Parathyroid adenoma (tissue), 2 donors: Measurements from ENCODE around the gene VDR.

Source experiments
- H2AFZ ChIP-seq: fragments of 300-600 bp; sonication (generic); one replicate; pipeline ENCODE4 v1.7.0; 2017; ENCODE audit warnings: antibody characterized with exemption, mild to moderate bottlenecking
- H3K27ac ChIP-seq: fragments of 300-600 bp; sonication (generic); one replicate; pipeline ENCODE4 v1.7.0; 2017
- H3K27me3 ChIP-seq: fragments of 300-600 bp; sonication (generic); one replicate; pipeline ENCODE4 v1.7.0; 2017; ENCODE audit warnings: low read length; ENCODE audit not compliant: control insufficient read depth, insufficient read depth
- H3K36me3 ChIP-seq: fragments of 300-600 bp; sonication (generic); one replicate; pipeline ENCODE4 v1.7.0; 2017; ENCODE audit warnings: low read length; ENCODE audit not compliant: control insufficient read depth, insufficient read depth
- H3K4me1 ChIP-seq: fragments of 300-600 bp; sonication (generic); one replicate; pipeline ENCODE4 v1.7.0; 2017; ENCODE audit warnings: control low read depth
- H3K4me2 ChIP-seq: fragments of 300-600 bp; sonication (generic); one replicate; pipeline ENCODE4 v1.7.0; 2017; ENCODE audit warnings: low read length
- H3K4me3 ChIP-seq: fragments of 300-600 bp; sonication (generic); one replicate; pipeline ENCODE4 v1.7.0; 2017; ENCODE audit warnings: low read depth, low read length
- H3K79me2 ChIP-seq: fragments of 300-600 bp; sonication (generic); one replicate; pipeline ENCODE4 v1.7.0; 2017; ENCODE audit warnings: control low read depth
- H3K9ac ChIP-seq: fragments of 300-600 bp; sonication (generic); one replicate; pipeline ENCODE4 v1.7.0; 2017; ENCODE audit warnings: mild to moderate bottlenecking
- H3K9me3 ChIP-seq: fragments of 300-600 bp; sonication (generic); one replicate; pipeline ENCODE4 v1.7.0; 2017; ENCODE audit warnings: low read length; ENCODE audit not compliant: control insufficient read depth
- TF ChIP-seq, protein P1 (sequence below): fragments of 300-600 bp; sonication (generic); IDR thresholded peaks from one replicate; pipeline ENCODE4 v1.7.0; 2017; ENCODE audit warnings: antibody characterized with exemption, mild to moderate bottlenecking
- donor health status: primary hyperparathyroidism.

VDR gene

DNA sequence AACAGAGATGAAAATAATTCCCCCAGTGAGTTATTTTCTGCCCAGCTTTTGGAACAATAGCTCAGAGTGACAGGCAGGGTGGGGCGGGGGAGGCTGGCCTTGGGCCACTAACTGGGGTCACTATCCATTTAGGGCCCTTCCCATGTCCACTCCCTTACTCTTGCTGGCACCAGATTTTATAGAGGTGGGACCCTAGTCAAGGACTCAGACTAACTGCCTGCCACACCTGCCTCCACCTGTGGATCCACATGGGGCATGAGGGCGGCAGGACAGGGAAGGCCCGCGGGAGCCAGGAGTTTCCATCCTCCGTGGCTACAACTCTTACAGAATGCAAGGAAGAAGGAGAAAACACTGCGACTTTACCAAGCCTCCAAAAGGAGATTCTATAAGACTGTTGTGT lies 10.1 kb downstream of the VDR start:
- Histone ChIP-seq H3K4me1 (peaks cover 89% of the 10 kb centered on the region), H3K9me3 (no peaks in the 10 kb centered on the region), H3K4me3 (no peak overlapping the region), H3K4me2 (peak overlapping the region; percentile 23), H3K27me3 (no peaks in the 10 kb centered on the region), H3K9ac (no peak overlapping the region), H3K36me3 (no peaks in the 10 kb centered on the region), H3K79me2 (peaks cover 58% of the 10 kb centered on the region), H2AFZ (no peak overlapping the region), H3K27ac (peak overlapping the region; percentile 96)
- TF ChIP-seq, protein P1, sequence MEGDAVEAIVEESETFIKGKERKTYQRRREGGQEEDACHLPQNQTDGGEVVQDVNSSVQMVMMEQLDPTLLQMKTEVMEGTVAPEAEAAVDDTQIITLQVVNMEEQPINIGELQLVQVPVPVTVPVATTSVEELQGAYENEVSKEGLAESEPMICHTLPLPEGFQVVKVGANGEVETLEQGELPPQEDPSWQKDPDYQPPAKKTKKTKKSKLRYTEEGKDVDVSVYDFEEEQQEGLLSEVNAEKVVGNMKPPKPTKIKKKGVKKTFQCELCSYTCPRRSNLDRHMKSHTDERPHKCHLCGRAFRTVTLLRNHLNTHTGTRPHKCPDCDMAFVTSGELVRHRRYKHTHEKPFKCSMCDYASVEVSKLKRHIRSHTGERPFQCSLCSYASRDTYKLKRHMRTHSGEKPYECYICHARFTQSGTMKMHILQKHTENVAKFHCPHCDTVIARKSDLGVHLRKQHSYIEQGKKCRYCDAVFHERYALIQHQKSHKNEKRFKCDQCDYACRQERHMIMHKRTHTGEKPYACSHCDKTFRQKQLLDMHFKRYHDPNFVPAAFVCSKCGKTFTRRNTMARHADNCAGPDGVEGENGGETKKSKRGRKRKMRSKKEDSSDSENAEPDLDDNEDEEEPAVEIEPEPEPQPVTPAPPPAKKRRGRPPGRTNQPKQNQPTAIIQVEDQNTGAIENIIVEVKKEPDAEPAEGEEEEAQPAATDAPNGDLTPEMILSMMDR = no peak

DNA sequence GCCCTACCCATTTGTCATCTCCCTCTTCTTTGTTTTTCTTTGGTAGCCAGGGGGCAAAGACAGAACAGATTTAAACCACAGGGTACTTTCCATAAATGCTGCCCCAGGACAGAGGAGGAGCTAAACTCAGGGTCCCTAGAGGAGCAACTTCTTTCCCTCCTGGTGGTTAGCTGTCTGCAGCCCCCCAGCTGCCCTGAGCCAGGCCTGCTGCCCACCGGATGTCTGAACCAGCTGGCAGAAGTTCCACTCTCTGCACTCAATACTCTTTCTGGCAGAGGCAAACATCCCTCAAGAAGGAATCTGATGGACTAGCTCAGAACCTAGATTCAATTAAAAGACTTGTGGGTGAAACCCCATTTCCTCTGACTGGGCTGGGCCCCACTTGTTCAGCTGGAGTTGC lies 10.7 kb downstream of the VDR start:
- H3K9me3 ChIP-seq = no peaks in the 10 kb centered on the region

DNA sequence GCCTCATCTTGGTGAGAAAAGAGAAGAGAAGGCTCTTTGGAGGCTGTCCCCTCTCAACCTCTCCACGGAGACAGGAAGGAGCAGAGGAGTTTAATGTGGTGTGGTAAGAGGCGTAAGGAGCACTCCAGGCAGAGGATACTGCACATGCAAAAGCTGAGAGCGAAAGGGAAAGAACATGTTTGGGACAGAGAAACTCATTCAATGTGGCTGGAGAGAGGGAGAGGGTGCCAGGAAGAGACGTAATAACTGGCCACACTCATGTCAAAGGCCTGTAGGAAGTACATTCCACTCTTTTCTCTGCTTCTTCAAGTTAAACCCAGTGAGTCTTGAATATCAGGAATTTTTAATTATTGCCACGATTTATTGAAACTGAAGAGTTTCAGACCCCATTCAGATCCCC lies 12.0 kb downstream of the VDR start:
- Histone ChIP-seq H2AFZ (no peak overlapping the region), H3K36me3 (no peaks in the 10 kb centered on the region), H3K4me3 (no peak overlapping the region), H3K9ac (no peak overlapping the region), H3K27me3 (no peaks in the 10 kb centered on the region), H3K4me2 (no peak overlapping the region), H3K9me3 (no peaks in the 10 kb centered on the region), H3K79me2 (peaks cover 43% of the 10 kb centered on the region), H3K4me1 (peaks cover 87% of the 10 kb centered on the region), H3K27ac (peak overlapping the region; percentile 96)
- TF ChIP-seq, protein P1 = no peak

More for the DNA sequence above, 10.7 kb downstream of the VDR start:
- Histone ChIP-seq H3K4me2 (peak overlapping the region; percentile 23), H3K27me3 (no peaks in the 10 kb centered on the region), H3K4me1 (peaks cover 89% of the 10 kb centered on the region), H2AFZ (no peak overlapping the region), H3K4me3 (no peak overlapping the region), H3K36me3 (no peaks in the 10 kb centered on the region), H3K9ac (no peak overlapping the region), H3K79me2 (peaks cover 53% of the 10 kb centered on the region), H3K27ac (peak overlapping the region; percentile 96)
- TF ChIP-seq, protein P1 = no peak

DNA sequence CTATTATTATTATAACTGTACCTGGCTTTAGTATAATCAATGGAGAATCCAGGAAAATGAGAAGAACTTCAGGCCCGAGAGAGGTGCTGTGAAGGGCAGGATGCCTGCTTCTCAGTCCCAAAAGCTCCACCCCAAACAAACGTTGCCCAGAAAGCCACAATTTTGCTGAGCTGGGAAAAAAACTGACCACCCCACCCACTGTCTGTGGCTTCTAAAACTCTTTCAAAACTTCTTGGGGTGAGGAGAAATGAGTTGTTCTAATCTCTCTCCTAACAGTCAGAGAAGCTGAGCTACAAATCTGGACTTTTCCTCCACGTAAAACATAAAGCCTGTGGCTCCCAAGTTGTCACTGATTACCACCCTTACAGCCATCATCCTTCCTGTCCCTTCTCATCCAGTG lies 13.4 kb downstream of the VDR start:
- no peaks in the 10 kb centered on the region for H3K27me3 ChIP-seq
- TF ChIP-seq, protein P1 = no peak
- no peak overlapping the region for H3K4me2 ChIP-seq
- H3K36me3 ChIP-seq = no peaks in the 10 kb centered on the region
- peaks cover 42% of the 10 kb centered on the region for H3K79me2 ChIP-seq
- peaks cover 85% of the 10 kb centered on the region for H3K4me1 ChIP-seq
- H3K27ac ChIP-seq = peak overlapping the region; percentile 96
- H2AFZ ChIP-seq = no peak overlapping the region
- H3K9ac ChIP-seq = no peak overlapping the region
- H3K9me3 ChIP-seq = no peaks in the 10 kb centered on the region
- H3K4me3 ChIP-seq = no peak overlapping the region

DNA sequence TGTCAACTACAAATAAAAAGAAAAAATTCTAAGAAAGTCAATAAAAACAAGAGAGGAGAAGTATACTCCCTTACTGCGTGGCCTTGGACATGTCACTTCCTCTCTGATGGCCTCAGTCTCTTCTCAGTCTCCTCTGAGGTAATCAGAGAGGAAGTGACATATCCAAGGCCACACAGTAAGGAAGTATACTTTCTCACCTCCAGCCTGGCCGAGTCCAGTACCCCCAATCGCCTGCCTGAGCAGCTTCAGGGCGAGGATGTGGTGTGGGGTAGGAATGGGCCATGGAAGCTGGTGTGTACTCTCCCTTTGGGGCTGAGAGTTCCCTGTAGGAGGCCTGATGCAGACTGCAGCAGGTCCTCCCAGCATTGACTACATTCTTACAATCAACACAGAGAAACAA lies 15.8 kb downstream of the VDR start:
- Histone ChIP-seq H3K27ac (peak overlapping the region; percentile 96), H3K36me3 (no peaks in the 10 kb centered on the region), H3K9ac (no peak overlapping the region), H3K4me3 (peak overlapping the region; percentile 21), H2AFZ (no peak overlapping the region), H3K9me3 (no peaks in the 10 kb centered on the region), H3K4me1 (peaks cover 88% of the 10 kb centered on the region), H3K4me2 (peak overlapping the region; percentile 54), H3K27me3 (no peaks in the 10 kb centered on the region), H3K79me2 (peaks cover 52% of the 10 kb centered on the region)
- TF ChIP-seq, protein P1 = no peak
